Measurements from ENCODE around the gene EDNRA.

GRCh38 chr4:147587041-147587440 is 106.1 kb downstream of the EDNRA start:
- TF ChIP-seq ZNF274 (IDR thresholded peaks at IDR 0.05; ENCODE audit: borderline replicate concordance, extremely low read depth, low read length) (no peak), CTCF (IDR thresholded peaks at IDR 0.05; ENCODE audit: control extremely low read depth in 1 of 3, insufficient read depth in 1 of 3, low read depth in 1 of 3, low read length in 3 of 3) (no peak), EP300 (IDR thresholded peaks at IDR 0.05; ENCODE audit: borderline replicate concordance in 1 of 2, low read depth in 2 of 2, low read length in 2 of 2) (no peak)

All from H1 (cell line).